Activated T-helper 2 cell treated with anti-CD3 and anti-CD28 coated beads, Interferon-gamma antibody, Interleukin-2, Interleukin-4, amounts not matched to agents 10 μg/mL and 5 μg/mL and 100 μg/mL, durations not matched to agents 14 hours and 24 hours and 36 hours (primary cell): ENCODE measurements around the gene COPS9. TPM values are rescaled to one million over a fixed set of nuclear protein-coding genes. Genes with fewer than 3 reads are reported as not detected.
A peak's percentile ranks its signal among the peaks of the same experiment; 100 is the strongest.

Source experiments
- DNase-seq: peaks from one replicate; pipeline ENCODE4 v3.0.0; 2021; ENCODE audit warnings: low spot score
- H3K27ac Mint-ChIP-seq: one replicate; pipeline ENCODE4 v1.8.0; 2021; ENCODE audit warnings: mixed read lengths
- H3K27me3 Mint-ChIP-seq: one replicate; pipeline ENCODE4 v1.8.0; 2021; ENCODE audit warnings: low read depth, mixed read lengths
- H3K36me3 Mint-ChIP-seq: one replicate; pipeline ENCODE4 v1.8.0; 2021; ENCODE audit warnings: low read depth, mixed read lengths
- H3K4me1 Mint-ChIP-seq: one replicate; pipeline ENCODE4 v1.8.0; 2021; ENCODE audit warnings: low read depth, mixed read lengths
- H3K4me3 Mint-ChIP-seq: one replicate; pipeline ENCODE4 v1.8.0; 2021; ENCODE audit warnings: low read depth, mild to moderate bottlenecking, moderate library complexity, mixed read lengths
- H3K9me3 Mint-ChIP-seq: one replicate; pipeline ENCODE4 v1.8.0; 2021; ENCODE audit warnings: mixed read lengths
- intact Hi-C: fragments of 100-400 bp; cut with micrococcal nuclease; formaldehyde crosslinking; loops from one replicate; pipeline ENCODE4 v1.15.1; 2023
- total RNA-seq: library from RNA; stranded (reverse); gene quantifications from 2 replicates; pipeline ENCODE4 v1.2.3, GENCODE V29; 2022

Gene COPS9
- total RNA-seq, 1 donor from 2014 or later, result 112 TPM

DNA sequence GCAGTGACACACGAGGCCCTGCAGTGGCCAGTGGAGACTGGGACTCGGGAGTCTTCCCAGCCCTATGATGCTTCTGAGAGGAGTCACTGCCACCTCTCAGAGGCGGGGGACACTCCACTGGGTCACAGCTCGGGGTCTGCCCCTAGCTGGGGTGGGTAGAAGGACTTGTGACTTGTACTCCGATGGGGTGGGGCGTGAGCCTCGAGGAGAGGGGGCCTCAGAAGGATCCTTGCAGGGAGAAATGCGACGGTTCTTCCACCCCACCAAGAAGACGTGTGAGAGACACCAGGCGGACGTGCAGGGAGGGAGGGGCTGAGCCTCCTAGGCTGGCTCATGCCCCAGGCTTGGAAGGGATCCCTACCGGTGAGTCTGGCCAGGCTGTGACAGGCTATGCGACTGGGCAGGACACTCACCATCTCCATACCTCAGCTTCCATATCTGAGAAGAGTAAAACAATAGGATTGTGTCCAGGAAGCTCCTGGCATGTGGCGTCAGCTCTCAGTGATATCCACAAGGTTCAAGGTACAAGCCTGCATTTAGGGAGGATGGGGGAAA is 15.4 kb upstream of the COPS9 start:
- Mint-ChIP-seq H3K36me3 (no peaks in the 10 kb centered on the region), H3K4me1 (peaks cover 2% of the 10 kb centered on the region), H3K27ac (no peak overlapping the region), H3K27me3 (no peaks in the 10 kb centered on the region), H3K4me3 (no peak overlapping the region), H3K9me3 (peaks cover 8% of the 10 kb centered on the region)
- intact Hi-C loops, result loop anchor here (2.0 kb wide), 1 partner anchor 287 kb away; no protein-coding TSS in a partner anchor
- no peak for DNase-seq

DNA sequence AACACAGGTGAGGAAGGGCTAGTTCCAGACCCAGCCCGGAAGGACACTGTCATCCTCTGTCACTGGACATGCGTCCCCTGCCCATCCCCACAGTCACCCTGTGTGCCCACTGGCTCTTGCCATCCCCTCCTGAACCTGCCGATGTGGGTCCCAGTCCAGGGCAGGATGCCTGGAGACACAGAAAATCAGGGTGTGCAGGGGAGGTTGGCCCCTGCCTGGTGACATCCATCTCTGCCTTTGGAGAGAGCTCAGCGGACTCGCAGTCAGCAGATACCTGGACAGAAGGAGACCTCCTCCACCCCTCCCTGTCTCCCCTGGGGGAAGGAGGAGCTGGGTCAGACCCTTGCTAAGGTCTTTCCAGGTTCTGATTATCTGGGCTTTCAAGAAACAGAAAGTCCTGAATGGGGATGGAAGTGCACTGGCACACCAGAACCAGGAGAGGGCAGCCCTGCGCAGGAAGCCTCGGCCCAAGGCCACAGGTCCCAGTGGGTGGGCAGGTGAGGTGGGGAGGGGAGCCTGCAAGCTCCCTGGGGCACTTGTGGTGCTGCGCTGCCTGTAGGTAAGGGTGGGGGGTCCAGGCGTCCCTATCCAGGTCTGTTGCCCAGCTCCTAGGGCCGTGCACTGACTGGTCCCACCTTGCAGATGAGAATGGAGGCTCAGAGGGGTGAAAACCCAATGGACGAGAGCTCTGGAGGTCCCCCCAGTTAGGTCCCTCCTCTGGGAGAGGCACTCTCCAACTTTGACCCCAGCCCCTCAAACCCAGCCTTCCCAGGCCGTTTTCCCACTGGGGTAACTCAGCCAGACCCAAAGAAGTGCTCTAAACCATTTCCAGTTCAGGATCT is 14.1 kb upstream of the COPS9 start:
- no peak overlapping the region for H3K27ac Mint-ChIP-seq
- intact Hi-C loops, result loop anchor here (2.0 kb wide), 1 partner anchor 289 kb away; no protein-coding TSS in a partner anchor
- H3K27me3 Mint-ChIP-seq, result no peaks in the 10 kb centered on the region
- H3K4me1 Mint-ChIP-seq, result peaks cover 2% of the 10 kb centered on the region
- no peaks in the 10 kb centered on the region for H3K36me3 Mint-ChIP-seq
- H3K9me3 Mint-ChIP-seq, result peaks cover 8% of the 10 kb centered on the region
- DNase-seq, result no peak
- H3K4me3 Mint-ChIP-seq, result no peak overlapping the region

DNA sequence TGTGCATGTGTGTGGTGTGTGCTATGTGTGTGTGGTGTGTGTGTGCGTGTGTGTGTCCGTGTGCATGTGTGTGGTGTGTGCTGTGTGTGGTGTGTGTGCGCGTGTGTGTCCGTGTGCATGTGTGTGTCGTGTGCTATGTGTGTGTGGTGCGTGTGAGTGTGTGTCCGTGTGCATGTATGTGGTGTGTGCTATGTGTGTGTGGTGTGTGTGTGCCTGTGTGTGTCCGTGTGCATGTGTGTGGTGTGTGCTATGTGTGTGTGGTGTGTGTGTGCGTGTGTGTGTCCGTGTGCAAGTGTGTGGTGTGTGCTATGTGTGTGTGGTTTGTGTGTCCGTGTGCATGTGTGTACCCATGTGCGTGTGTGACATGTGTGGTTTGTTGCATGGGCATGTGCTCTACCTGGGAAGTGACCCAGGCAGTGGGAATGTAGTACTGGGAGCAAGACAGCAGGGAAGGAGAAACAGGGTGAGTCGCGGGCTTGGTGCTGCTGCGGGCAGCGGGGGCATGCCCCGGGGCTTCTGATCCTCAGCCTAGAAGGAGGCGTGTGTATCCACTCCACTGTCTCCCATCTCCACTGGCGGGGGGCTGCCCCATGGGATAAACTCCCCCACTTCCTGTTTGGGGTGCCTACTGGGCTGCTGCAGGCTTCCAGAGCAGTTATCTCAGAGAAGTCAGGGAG is 11.9 kb upstream of the COPS9 start:
- H3K36me3 Mint-ChIP-seq, result no peaks in the 10 kb centered on the region
- DNase-seq, result no peak
- intact Hi-C loops, result no loop called here
- no peak overlapping the region for H3K4me3 Mint-ChIP-seq
- no peaks in the 10 kb centered on the region for H3K27me3 Mint-ChIP-seq
- H3K4me1 Mint-ChIP-seq, result peaks cover 2% of the 10 kb centered on the region
- no peak overlapping the region for H3K27ac Mint-ChIP-seq
- H3K9me3 Mint-ChIP-seq, result peaks cover 8% of the 10 kb centered on the region

DNA sequence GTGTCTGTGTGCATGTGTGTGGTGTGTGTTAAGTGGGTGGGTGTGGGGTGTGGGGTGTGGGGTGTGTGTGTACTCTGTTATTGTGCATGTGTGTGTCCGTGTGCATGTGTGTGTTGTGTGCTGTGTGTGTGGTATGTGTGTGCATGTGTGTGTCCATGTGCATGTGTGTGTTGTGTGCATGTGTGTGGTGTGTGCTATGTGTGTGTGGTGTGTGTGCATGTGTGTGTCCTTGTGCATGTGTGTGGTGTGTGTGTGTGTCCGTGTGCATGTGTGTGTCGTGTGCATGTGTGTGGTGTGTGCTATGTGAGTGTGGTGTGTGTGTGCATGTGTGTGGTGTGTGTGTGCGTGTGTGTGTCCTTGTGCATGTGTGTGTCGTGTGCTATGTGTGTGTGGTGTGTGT is 11.3 kb upstream of the COPS9 start:
- no peak overlapping the region for H3K27ac Mint-ChIP-seq
- no peak for DNase-seq
- H3K4me1 Mint-ChIP-seq, result peaks cover 2% of the 10 kb centered on the region
- H3K36me3 Mint-ChIP-seq, result no peaks in the 10 kb centered on the region
- H3K27me3 Mint-ChIP-seq, result no peaks in the 10 kb centered on the region
- peaks cover 8% of the 10 kb centered on the region for H3K9me3 Mint-ChIP-seq
- intact Hi-C loops, result no loop called here
- H3K4me3 Mint-ChIP-seq, result no peak overlapping the region

DNA sequence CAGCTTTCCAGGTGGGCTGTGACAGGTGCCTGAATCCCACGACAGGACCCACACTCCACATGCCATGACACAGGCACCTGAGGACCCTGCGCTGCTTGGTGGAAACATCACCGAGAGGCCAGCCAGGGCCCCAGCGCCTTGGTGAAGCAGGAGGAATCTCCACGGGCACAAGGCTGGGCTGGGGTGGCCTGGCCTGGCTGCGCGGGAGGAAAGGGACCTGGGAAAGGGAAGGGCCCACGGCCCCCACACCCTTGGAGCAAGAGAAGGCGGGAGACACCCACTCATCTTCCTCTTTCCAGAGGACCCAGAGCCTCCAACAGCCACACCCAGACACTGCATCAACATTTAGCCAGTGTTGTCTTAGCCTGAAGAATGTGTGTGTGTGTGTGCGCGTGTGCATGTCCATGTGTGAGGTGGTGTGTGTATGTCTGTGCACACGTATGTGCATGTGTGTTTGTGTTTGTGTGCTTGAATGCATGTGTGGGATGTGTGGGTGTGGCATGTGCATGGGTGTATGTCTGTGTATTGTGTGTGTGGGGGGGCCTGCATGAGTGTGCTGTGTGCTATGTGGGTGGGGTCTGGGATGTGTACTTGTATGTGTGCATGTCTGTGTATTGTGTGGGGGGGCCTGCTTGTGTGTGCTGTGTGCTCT is 10.6 kb upstream of the COPS9 start:
- Mint-ChIP-seq H3K27ac (no peak overlapping the region), H3K4me1 (peaks cover 2% of the 10 kb centered on the region), H3K27me3 (no peaks in the 10 kb centered on the region), H3K9me3 (peaks cover 8% of the 10 kb centered on the region), H3K36me3 (no peaks in the 10 kb centered on the region), H3K4me3 (no peak overlapping the region)
- intact Hi-C loops, result no loop called here
- no peak for DNase-seq

DNA sequence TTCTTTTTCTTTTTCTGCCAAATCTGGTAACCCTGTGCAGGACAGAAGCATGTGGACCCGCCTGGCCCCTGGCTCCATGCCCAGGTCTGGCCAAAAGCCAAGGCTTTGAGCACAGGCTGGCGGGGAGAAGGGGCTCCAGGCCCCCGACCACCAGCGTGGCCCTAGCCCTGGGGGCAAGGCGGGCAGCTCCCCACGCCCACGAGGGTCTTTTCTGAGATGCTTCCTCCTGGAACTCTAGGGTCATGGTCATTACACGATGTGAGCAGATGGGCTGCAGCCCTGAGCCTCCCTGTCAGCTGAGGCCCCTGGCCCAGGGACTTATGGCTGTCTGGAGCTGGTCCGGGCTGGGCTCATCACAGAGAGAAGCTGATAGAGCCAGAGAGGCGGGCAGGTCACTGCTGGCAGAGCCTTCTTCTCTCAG is 10.0 kb upstream of the COPS9 start:
- H3K27me3 Mint-ChIP-seq, result no peaks in the 10 kb centered on the region
- H3K27ac Mint-ChIP-seq, result no peak overlapping the region
- H3K9me3 Mint-ChIP-seq, result peaks cover 8% of the 10 kb centered on the region
- no peak for DNase-seq
- no peak overlapping the region for H3K4me3 Mint-ChIP-seq
- intact Hi-C loops, result no loop called here
- H3K4me1 Mint-ChIP-seq, result peaks cover 2% of the 10 kb centered on the region
- H3K36me3 Mint-ChIP-seq, result no peaks in the 10 kb centered on the region

DNA sequence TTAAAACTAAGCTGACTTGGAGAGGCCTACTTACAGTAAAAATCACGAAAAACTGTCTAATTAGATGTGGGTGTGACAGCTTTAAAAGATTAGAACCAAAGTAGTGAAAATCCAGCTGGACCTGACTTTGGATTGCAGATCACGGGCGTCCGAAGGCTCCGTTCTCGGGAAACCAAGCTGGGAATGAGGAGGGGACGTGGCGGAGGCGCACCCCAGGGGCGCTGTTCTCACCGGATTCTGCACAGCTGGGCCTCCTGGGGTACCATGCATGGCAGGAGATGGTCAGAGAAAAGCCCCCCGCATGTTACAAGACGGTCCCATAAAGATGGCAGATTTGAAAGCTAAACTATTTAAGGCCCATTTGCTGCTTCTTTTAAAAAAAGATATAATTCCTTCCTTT is 9.4 kb upstream of the COPS9 start:
- H3K4me3 Mint-ChIP-seq, result no peak overlapping the region
- peaks cover 8% of the 10 kb centered on the region for H3K9me3 Mint-ChIP-seq
- H3K27ac Mint-ChIP-seq, result no peak overlapping the region
- H3K36me3 Mint-ChIP-seq, result no peaks in the 10 kb centered on the region
- H3K27me3 Mint-ChIP-seq, result no peaks in the 10 kb centered on the region
- peaks cover 2% of the 10 kb centered on the region for H3K4me1 Mint-ChIP-seq
- intact Hi-C loops, result no loop called here
- DNase-seq, result no peak

DNA sequence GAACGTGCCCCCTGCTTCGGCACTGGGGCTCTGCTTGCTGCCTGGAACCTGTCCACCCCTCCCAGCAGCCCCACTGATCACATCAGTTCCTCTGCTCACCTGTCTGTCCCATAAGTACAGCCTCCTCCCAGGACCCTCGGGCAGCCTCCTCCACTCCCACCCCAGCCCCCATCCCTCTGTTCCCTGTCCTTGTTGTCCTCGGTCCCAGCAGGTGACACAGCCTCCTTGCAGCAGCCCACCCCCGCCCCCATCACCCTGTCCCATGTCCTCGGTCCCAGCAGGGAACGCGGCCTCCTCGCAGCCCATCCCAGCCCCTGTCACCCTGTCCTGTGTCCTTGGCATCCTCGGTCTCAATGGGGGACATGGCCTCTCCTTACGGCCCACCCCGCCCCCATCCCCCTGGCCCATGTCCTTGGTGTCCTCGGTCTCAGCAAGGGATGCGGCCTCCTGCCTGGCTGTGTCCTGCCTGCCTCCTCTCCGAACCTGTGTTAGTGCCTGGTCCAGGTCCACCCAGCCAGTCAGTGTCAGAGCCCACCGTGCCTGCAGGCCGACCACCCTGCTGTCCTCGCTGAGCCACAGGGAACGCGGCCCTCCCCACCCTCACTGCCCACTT is 8.7 kb upstream of the COPS9 start:
- H3K27ac Mint-ChIP-seq, result no peak overlapping the region
- H3K4me3 Mint-ChIP-seq, result no peak overlapping the region
- no peak for DNase-seq
- H3K36me3 Mint-ChIP-seq, result no peaks in the 10 kb centered on the region
- H3K4me1 Mint-ChIP-seq, result no peaks in the 10 kb centered on the region
- no peaks in the 10 kb centered on the region for H3K27me3 Mint-ChIP-seq
- intact Hi-C loops, result loop anchor here (1.0 kb wide), 1 partner anchor 83 kb away; no protein-coding TSS in a partner anchor
- peaks cover 8% of the 10 kb centered on the region for H3K9me3 Mint-ChIP-seq

DNA sequence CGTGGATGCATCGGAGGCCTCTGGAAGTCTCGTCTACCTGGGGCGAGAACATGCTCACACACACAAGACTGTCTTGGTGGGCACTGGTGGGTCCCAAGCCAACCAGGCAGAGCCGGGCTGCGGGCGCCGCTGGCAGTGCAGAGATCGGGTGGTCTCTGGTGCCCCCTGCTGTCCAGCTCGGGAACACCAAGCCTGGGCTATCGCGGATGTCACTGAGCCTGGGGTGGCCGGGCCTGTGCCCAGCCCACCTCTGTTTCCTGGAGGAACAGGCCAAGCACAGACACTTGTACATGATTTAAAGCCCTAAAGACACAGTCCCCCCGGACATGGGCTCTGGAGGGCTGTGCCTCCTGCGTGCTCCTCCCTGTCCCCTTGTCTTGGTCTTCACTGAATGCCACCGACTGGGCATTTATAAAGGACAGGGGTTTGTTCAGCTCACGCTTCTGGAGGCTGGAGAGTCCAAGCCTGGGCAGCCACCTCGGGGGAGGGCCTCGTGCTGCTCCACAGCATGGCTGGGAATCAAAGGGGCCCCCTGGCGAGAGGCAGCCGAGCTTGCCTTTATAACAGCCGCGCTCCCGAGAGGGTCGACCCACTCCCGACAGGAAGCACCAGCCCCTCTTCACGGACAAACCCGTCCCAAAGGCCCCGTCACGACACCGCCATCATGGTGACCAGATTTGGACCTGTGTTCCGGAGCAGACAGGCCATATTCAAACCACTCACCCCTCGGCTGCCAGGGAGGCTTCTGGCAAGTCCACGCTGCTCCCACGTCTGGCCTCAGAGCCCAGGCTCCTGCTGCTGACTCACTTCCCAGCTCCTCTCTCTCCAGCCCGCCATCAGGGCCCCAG is 7.9 kb upstream of the COPS9 start:
- no peak overlapping the region for H3K4me3 Mint-ChIP-seq
- intact Hi-C loops, result loop anchor here (1.0 kb wide), 2 partner anchors 83 to 210 kb away; no protein-coding TSS in a partner anchor
- H3K27ac Mint-ChIP-seq, result no peak overlapping the region
- peaks cover 8% of the 10 kb centered on the region for H3K9me3 Mint-ChIP-seq
- no peaks in the 10 kb centered on the region for H3K27me3 Mint-ChIP-seq
- H3K4me1 Mint-ChIP-seq, result no peaks in the 10 kb centered on the region
- no peaks in the 10 kb centered on the region for H3K36me3 Mint-ChIP-seq
- peak; percentile 69 for DNase-seq

DNA sequence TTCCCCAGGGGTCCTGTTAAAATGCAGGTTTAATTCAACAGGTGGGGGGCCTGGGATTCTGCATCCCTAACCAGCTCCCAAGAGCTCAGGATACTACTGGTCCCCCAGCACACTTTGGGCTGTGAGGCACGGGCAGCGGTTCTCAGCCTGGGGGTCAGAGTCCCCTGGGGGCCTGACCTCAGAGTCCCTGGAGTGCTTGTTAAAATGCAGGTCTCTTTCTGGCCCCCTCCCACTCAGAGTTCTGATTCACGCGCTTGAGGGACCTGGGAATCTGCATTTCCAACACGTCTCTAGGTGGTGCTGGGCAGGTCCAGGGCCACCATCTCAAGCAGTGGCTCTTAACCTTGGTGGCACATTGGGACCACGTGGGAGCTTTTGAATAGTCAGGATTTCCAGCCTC is 7.2 kb upstream of the COPS9 start:
- intact Hi-C loops, result loop anchor here (1.0 kb wide), 1 partner anchor 209 kb away; no protein-coding TSS in a partner anchor
- Mint-ChIP-seq H3K27ac (no peak overlapping the region), H3K36me3 (no peaks in the 10 kb centered on the region), H3K4me3 (no peak overlapping the region), H3K9me3 (peaks cover 8% of the 10 kb centered on the region), H3K4me1 (no peaks in the 10 kb centered on the region), H3K27me3 (no peaks in the 10 kb centered on the region)
- no peak for DNase-seq

DNA sequence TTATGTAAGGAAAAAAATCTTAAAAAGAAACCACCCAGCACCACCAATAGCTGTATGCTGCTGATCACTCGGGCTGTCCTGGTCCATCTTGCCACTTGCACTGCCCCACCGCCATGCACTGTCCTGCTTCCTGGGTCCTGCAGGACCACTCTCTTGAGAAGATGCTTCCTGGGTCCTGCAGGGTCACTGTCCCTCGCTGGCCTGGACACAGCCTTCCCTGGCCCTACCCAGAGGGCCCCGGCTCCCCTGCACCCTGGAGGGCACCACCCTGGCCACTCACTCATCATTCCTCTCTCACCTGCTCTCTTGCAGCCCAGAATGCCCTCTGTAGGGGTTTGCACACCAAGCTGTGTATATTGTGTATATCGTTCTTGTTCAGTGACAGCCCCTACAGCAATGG is 6.8 kb upstream of the COPS9 start:
- no peaks in the 10 kb centered on the region for H3K27me3 Mint-ChIP-seq
- no peaks in the 10 kb centered on the region for H3K36me3 Mint-ChIP-seq
- H3K9me3 Mint-ChIP-seq, result peaks cover 8% of the 10 kb centered on the region
- intact Hi-C loops, result loop anchor here (1.0 kb wide), 1 partner anchor 209 kb away; no protein-coding TSS in a partner anchor
- no peaks in the 10 kb centered on the region for H3K4me1 Mint-ChIP-seq
- DNase-seq, result no peak
- no peak overlapping the region for H3K27ac Mint-ChIP-seq
- H3K4me3 Mint-ChIP-seq, result no peak overlapping the region
